ENCODE data around the gene LAMA2.

GRCh38 chr6:129485746-129486145 lies 602.8 kb downstream of the LAMA2 start:
- TF ChIP-seq CTCF (IDR thresholded peaks at IDR 0.05 in 2 of 3, conservative IDR thresholded peaks at IDR 0.05 in 1 of 3; ENCODE audit: borderline replicate concordance in 1 of 3, insufficient read depth in 1 of 3, low read depth in 2 of 3, low read length in 2 of 3) (no peak), SP1 (IDR thresholded peaks at IDR 0.05; ENCODE audit: low read depth) (no peak), CEBPB (IDR thresholded peaks at IDR 0.05; ENCODE audit: low read depth) (no peak), RAD21 (IDR thresholded peaks at IDR 0.05; ENCODE audit: low read depth) (no peak), POLR2A (IDR thresholded peaks at IDR 0.05; ENCODE audit: borderline replicate concordance, extremely low read depth, insufficient read depth, insufficient read length) (no peak), YY1 (IDR thresholded peaks at IDR 0.05; ENCODE audit: extremely low read depth, insufficient replicate concordance, low read depth, low read length) (no peak), SRF (IDR thresholded peaks at IDR 0.05; ENCODE audit: low read depth) (no peak), EZH2phosphoT487 (IDR thresholded peaks at IDR 0.05; ENCODE audit: borderline replicate concordance) (no peak), ATF3 (IDR thresholded peaks at IDR 0.05) (no peak), ELF1 (IDR thresholded peaks at IDR 0.05; ENCODE audit: borderline replicate concordance, low read depth) (no peak)
